Kidney (tissue), 22 donors: Measurements from ENCODE around the gene DSG4. TPM values are rescaled to one million over a fixed set of nuclear protein-coding genes. Genes with fewer than 3 reads are reported as not detected.
"Not testable (repeated sequence)": the region's sequence is repeated elsewhere in the genome, so short reads cannot be mapped to it uniquely, and the experiment has no call there.

Experiments used
- DNase-seq, 5 donors: peaks; one replicate each; pipeline ENCODE4 v3.0.0-alpha.2; 2013 to 2020
- FAIRE-seq: peaks from 2 replicates; lab custom pipeline; 2012; peaks lifted over from hg19 to GRCh38; lab: Jason Lieb, UNC
- H3K27ac ChIP-seq, 2 donors: one replicate each; pipeline ENCODE4 v1.7.0; 2013; ENCODE audit warnings: low read depth in 2 of 2, low read length in 2 of 2, inconsistent platforms in 1 of 2
- H3K27me3 ChIP-seq: one replicate; pipeline ENCODE4 v1.7.1; 2013; ENCODE audit warnings: low read length, inconsistent platforms; ENCODE audit not compliant: control insufficient read depth, insufficient read depth
- H3K36me3 ChIP-seq, 3 donors: one replicate each; pipeline versions ENCODE4 v1.7.0 to v1.7.1; 2013; ENCODE audit warnings: low read length in 3 of 3, control low read depth in 1 of 3, inconsistent platforms in 1 of 3; ENCODE audit not compliant: insufficient read depth in 3 of 3, control insufficient read depth in 2 of 3
- H3K4me1 ChIP-seq, 3 donors: one replicate each; pipeline versions ENCODE4 v1.7.0 to v1.7.1; 2013; ENCODE audit warnings: low read length in 3 of 3, inconsistent platforms in 1 of 3, low read depth in 1 of 3; ENCODE audit not compliant: control insufficient read depth in 2 of 3, insufficient read depth in 2 of 3
- H3K4me3 ChIP-seq, 3 donors: one replicate each; pipeline versions ENCODE4 v1.7.0 to v1.8.1; 2013; ENCODE audit warnings: low read length in 3 of 3, control low read depth in 1 of 3, inconsistent platforms in 1 of 3
- H3K9ac ChIP-seq, 3 donors: one replicate each; pipeline versions ENCODE4 v1.7.0 to v1.7.1; 2013; ENCODE audit warnings: low read length in 3 of 3, control low read depth in 1 of 3, inconsistent platforms in 1 of 3
- H3K9me3 ChIP-seq, 3 donors: one replicate each; pipeline versions ENCODE4 v1.7.0 to v1.7.1; 2013; ENCODE audit warnings: low read length in 3 of 3, control low read depth in 1 of 3, inconsistent platforms in 1 of 3; ENCODE audit not compliant: control insufficient read depth in 2 of 3, insufficient read depth in 1 of 3
- intact Hi-C: fragments of 100-400 bp; cut with DNase I; formaldehyde crosslinking; loops from one replicate; pipeline ENCODE4 v1.11.1; 2022
- long read RNA-seq, 10 donors: library from polyadenylated mRNA in 1 of 10; unstranded in 1 of 10; transcript quantifications; one replicate each; pipeline ENCODE4 v2.0.0 and lab custom pipeline, GENCODE V29; 2021 to 2026
- polyA plus RNA-seq: library from polyadenylated mRNA; stranded (reverse); fragments of 350-450 nt; fragmentation: Illumina TruSeq; extraction: RNeasy Lipid Tissue Mini Kit (QIAGEN cat#74804); gene quantifications from one replicate; pipeline ENCODE4 v1.2.3, GENCODE V29; 2014; ENCODE audit warnings: low read depth, low replicate concordance; ENCODE audit not compliant: insufficient read depth
- total RNA-seq: library from RNA; stranded (reverse); fragmentation: NEBNext Ultra II Directional; extraction: Animal tissue kit (Norgen Biotek cat#: 25700); gene quantifications from one replicate; pipeline ENCODE4 v1.2.1, GENCODE V29; 2021
- TF ChIP-seq, protein P1 (sequence below): IDR thresholded peaks from 3 replicates; pipeline ENCODE4 v1.5.1; 2012; ENCODE audit warnings: mild to moderate bottlenecking, moderate library complexity, borderline replicate concordance; ENCODE audit not compliant: insufficient read depth; ENCODE audit errors: extremely low read depth
- donor health status: control.
- donor health status: control.
- donor health status: control.
- donor health status: control.
- donor health status: control.
- donor health status: DM: yes; HTN: yes; CAD: no.
- donor health status: Normal renal cell carcinoma (clear cell type).

Gene DSG4
- total RNA-seq (not detected), polyA plus RNA-seq (not detected)
- long read RNA-seq, donor 1: 0 reads
- long read RNA-seq, donor 2: 0 reads
- long read RNA-seq, donor 3: 0 reads
- long read RNA-seq, donor 4: 0 reads
- long read RNA-seq, donor 5: 0 reads
- long read RNA-seq, donor 6: 0 reads
- long read RNA-seq, donor 7: 0 reads
- long read RNA-seq, donor 8: 0 reads
- long read RNA-seq, donor 9: 0 reads
- long read RNA-seq, donor 10: 0 reads

- Histone ChIP-seq H3K27ac (no peak within 1 kb of the TSS), H3K27me3 (no peaks in the 10 kb centered on the region), H3K9me3 (no peaks in the 10 kb centered on the region), H3K9ac (no peak within 1 kb of the TSS), H3K4me1 (no peaks in the 10 kb centered on the region), H3K36me3 (no peaks in the 10 kb centered on the region), H3K4me3 (no peak within 1 kb of the TSS)
- DNase-seq: no peak
- TF ChIP-seq, protein P1, sequence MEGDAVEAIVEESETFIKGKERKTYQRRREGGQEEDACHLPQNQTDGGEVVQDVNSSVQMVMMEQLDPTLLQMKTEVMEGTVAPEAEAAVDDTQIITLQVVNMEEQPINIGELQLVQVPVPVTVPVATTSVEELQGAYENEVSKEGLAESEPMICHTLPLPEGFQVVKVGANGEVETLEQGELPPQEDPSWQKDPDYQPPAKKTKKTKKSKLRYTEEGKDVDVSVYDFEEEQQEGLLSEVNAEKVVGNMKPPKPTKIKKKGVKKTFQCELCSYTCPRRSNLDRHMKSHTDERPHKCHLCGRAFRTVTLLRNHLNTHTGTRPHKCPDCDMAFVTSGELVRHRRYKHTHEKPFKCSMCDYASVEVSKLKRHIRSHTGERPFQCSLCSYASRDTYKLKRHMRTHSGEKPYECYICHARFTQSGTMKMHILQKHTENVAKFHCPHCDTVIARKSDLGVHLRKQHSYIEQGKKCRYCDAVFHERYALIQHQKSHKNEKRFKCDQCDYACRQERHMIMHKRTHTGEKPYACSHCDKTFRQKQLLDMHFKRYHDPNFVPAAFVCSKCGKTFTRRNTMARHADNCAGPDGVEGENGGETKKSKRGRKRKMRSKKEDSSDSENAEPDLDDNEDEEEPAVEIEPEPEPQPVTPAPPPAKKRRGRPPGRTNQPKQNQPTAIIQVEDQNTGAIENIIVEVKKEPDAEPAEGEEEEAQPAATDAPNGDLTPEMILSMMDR: no peak
- no peak for FAIRE-seq
- intact Hi-C loops: no loop called here
These were observed at the start of gene DSG4 for GRCh38 chr18:31376477-31376876. Gene DSG4 (plus strand): TSS chr18:31376777. CDS start chr18:31376912, 135 bp downstream.

DNA sequence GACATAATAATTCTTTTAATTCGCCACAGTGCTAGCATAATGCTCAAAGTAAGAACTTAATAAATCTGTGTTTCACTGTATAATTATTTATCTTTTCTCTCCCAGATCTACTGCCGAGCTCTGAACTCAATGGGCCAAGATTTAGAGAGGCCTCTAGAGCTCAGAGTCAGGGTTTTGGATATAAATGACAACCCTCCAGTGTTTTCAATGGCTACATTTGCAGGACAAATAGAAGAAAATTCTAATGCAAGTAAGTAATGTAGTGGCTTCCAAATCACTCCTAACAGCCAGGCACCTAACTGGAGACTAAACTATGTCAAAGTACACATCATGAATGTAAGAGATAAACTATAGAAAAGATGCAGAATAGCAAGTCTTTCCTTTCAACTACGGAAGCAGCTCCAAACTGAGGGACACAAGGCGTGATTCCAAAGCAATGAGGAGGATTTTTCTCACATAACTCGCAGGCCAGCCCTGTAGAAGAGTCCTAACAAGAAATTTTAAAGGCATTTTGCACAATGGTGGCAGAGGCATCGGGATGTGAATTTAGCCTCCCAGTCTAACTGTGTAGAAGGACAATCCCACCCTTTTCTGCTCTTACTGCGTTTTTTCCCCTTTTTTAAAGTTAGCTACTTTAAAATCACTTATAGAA, 46.7 kb upstream of the DSG4 start:
- H3K27me3 ChIP-seq: no peaks in the 10 kb centered on the region
- no peaks in the 10 kb centered on the region for H3K36me3 ChIP-seq
- TF ChIP-seq, protein P1: no peak
- FAIRE-seq (no peak), DNase-seq (no peak)
- H3K9me3 ChIP-seq: no peaks in the 10 kb centered on the region
- no peak overlapping the region for H3K9ac ChIP-seq
- no peaks in the 10 kb centered on the region for H3K4me1 ChIP-seq
- intact Hi-C loops: no loop called here
- H3K27ac ChIP-seq: no peak overlapping the region
- no peak overlapping the region for H3K4me3 ChIP-seq

GRCh38 chr18:31343454-31343853, 33.1 kb upstream of the DSG4 start:
- H3K4me1 ChIP-seq: no peaks in the 10 kb centered on the region
- TF ChIP-seq, protein P1: no peak
- no peak overlapping the region for H3K4me3 ChIP-seq
- no peaks in the 10 kb centered on the region for H3K27me3 ChIP-seq
- no peaks in the 10 kb centered on the region for H3K36me3 ChIP-seq
- H3K9ac ChIP-seq: no peak overlapping the region
- intact Hi-C loops: no loop called here
- no peaks in the 10 kb centered on the region for H3K9me3 ChIP-seq
- FAIRE-seq (no peak), DNase-seq (no peak)
- H3K27ac ChIP-seq: no peak overlapping the region

DNA sequence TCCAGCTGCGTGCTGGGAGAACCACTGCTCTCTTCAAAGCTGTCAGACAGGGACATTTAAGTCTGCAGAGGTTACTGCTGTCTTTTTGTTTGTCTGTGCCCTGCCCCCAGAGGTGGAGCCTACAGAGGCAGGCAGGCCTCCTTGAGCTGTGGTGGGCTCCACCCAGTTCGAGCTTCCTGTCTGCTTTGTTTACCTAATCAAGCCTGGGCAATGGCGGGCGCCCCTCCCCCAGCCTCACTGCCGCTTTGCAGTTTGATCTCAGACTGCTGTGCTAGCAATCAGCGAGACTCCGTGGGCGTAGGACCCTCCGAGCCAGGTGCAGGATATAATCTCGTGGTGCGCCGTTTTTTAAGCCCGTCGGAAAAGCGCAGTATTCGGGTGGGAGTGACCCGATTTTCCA, 23.2 kb upstream of the DSG4 start:
- H3K4me3 ChIP-seq, H3K36me3 ChIP-seq, H3K4me1 ChIP-seq, DNase-seq, H3K27me3 ChIP-seq, FAIRE-seq, intact Hi-C loops, H3K9me3 ChIP-seq, H3K27ac ChIP-seq, H3K9ac ChIP-seq: not testable (repeated sequence)
